Hepatic stellate cell (primary cell): ENCODE data around the gene GAD1.

Experiments
- DNase-seq: peaks from one replicate; pipeline ENCODE4 v3.0.0; 2011; ENCODE audit warnings: low spot score

GAD1 gene

DNA sequence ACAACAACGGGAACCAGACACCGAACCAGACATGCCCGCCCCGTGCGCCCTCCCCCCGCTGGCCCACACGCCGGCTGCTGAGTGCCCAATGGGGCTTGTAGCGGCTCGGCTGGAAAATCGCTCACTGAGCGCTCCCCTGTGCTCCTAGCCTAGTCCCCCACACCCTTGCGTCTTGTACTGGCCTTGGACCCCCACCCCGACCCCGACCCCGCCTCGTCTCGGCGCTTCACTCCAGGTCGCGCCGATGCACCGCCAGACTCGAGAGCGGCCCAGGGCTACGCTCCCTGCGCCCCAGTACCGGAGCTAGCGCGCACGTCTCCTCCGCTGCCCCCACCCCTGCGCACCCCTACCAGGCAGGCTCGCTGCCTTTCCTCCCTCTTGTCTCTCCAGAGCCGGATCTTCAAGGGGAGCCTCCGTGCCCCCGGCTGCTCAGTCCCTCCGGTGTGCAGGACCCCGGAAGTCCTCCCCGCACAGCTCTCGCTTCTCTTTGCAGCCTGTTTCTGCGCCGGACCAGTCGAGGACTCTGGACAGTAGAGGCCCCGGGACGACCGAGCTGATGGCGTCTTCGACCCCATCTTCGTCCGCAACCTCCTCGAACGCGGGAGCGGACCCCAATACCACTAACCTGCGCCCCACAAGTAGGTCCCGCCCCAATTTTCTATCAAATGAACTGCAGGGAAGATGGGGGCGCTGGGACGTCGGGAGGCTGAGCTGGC is 1.5 kb downstream of the GAD1 start:
- no peak for DNase-seq

DNA sequence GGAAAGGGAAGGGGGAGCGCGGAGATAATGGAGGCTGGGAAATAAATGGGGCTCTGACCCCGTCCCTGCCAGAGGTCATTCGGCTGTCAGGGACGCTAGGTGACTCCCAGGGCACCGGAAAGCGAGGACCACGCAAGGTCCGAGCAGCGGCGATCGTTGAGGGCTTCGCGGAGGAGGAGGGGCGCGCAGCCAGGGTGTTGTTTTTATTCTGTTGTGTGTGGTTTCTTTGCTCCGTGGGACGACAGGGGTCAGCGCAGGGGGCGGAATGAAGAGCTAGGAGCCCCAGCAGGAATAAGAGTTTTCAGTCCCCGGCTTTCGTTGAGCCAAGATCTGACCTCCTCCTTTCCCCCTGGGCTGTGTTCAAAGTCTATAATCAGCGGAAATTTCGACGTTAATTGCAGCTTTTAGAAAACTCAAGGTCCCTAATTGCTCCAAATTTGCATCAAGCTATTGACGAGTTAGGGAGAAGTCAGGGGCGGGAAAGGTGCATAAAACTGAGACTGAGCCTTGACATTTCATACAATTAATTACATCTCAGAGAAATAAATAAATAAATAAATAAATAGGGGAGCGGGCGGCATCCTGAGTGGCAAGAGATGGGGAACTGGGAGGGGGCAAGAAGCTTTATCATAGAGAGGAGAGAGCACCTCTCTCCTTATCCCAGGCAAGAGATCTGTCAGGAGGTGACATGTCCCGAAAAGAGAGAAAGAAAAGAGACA is 2.2 kb downstream of the GAD1 start:
- DNase-seq, result no peak

DNA sequence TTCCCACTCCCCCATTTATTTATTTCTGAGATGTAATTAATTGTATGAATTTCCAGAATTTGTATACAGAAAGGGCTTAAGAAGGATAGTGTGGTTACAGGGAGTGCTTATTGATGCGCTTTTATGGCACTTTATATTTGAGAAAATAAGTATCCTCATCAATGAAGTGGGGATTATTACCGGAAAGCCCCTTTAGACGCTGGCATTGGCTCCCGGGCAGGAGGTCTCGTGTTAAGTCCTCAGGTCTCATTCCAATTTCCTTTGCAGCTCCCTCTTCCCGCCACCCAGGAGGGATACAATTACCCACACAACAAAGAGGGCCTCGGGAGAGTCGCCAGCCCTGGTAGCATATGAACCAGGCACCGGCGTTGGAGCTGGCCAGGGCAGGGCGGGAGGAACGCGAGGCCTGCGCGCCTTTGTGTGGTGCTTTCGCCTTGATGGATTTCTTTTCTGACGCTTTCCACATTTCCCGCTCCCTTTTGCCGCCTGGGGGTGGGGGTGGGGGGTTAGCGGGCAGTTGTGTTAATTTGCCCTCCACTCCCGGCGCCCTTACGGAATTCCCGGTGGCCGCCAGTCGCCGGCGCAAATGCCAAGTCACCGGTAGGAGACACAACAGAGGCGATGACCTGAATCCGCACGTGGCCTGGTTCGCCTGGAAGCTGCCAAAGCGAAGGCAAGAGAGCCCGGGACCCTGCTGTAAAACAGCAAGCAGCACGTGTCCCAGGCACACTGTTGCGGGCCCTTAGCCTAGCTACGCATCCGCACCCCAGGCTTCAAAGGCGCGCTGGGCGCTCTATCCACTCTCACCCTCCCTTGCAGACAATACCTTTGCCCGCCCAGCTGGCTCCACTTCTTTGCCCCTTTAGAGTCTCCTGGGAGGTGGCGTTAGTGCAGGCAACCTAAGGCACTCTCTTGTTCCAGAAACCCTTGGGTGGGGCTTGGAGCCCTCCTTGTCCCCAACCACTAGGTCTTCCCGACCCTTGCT is 3.3 kb downstream of the GAD1 start:
- DNase-seq, result no peak

DNA sequence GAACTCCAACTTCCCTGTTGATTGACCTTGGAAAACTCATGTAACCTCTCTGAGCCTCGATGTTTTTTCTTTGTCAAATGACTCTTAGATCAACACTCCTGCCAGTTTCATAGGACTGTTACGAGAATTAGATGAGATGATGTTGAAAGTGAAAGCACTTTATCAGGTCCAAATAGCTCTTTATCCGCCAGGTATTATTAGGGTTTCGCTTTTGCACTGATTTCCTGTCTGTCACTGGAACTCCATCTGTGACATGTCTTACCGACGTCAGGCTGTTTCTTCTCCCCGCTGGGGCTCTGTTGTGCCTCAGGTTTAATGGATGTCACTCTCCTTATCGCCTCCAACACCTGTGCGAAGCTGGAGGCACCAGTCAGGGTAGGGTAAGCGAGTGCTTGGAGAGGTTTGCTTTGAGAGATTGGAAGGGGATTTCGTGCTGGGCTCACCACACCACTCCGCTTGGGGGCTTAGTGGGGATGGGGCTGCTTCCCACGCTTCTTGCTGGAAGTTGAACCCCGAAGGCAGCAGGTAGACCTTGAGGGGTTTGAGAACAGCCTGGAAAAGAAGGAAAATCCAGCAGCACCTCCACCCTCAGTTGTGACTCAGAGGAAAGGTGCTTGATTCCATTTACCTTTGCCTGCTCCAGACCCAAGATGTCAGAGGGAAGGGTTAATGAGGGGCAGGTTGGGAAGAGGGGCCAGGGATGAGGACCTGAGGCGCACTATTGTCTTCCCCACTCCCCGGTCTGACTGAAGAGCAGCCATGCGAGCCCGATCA is 4.3 kb downstream of the GAD1 start:
- no peak for DNase-seq

DNA sequence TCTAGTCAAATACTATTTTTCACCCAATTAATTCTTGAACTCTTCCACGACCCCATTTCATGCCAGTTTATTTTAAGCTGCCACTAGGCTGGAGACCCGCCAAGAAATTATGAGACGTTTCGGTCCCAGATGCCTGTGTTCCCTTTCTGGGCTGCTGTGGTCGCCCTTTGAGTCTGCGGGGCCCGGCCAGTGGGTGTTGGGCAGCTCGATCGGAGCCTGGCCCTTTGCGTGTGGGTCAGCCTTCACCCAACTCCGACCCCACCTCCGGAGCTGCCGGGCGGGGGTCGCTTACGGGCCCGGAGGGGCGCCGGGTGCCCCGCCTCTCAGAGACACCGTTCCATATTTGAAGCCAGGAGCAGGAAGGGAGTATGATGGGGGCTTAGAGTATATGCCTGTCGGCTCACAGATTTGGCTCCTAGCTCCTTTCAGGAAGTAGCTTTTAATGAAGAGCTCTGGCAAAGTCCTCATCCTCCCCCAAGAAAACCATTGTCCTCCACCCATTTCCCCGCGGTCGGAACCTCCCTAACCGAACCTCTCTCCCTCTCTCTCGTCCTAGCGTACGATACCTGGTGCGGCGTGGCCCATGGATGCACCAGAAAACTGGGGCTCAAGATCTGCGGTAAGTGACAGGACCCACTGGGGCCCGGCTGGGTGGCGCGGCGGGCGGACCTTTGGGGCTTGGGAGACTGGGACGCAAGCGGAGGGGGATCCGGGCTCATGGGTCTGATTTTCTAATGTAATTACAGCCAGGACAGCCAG is 5.0 kb downstream of the GAD1 start:
- no peak for DNase-seq

DNA sequence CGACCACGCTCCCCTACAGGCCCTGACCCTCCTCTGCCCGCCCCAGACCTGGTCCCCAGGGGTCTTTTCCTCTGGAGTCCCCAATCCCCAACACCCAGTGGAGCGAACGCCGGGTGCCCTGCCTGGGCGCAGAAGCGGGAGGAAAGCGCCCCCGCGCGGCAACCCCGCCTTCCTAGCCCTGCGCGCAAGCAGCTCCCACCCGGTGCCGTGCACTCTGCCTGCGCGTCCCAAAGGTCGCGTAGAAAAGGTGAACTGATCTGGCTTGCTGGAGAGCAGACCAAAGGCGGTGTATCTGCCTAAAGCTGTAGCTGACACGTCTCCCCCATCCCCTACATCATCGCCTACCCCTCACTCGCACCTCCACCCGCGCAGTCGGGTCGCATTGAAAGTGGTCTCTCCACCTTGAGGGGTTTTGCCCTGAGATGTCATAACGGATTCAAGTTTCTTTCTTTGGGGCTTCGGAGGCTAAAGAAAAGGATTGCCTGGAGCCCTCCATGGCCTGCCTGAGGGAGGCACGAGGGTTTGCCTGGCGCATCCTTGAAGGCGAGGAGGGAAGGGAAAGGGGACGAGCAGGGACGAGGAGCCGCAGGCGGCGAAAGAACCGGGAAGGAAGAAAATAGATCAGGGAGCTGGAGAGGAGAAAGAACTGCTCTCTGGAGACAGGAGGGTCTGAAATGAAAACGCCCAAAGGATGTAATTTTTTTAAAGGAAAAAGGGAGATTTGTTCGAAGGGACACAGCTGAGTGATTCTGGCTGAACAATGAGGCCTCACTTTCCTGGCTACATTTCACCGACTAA is 5.8 kb downstream of the GAD1 start:
- DNase-seq, result no peak

DNA sequence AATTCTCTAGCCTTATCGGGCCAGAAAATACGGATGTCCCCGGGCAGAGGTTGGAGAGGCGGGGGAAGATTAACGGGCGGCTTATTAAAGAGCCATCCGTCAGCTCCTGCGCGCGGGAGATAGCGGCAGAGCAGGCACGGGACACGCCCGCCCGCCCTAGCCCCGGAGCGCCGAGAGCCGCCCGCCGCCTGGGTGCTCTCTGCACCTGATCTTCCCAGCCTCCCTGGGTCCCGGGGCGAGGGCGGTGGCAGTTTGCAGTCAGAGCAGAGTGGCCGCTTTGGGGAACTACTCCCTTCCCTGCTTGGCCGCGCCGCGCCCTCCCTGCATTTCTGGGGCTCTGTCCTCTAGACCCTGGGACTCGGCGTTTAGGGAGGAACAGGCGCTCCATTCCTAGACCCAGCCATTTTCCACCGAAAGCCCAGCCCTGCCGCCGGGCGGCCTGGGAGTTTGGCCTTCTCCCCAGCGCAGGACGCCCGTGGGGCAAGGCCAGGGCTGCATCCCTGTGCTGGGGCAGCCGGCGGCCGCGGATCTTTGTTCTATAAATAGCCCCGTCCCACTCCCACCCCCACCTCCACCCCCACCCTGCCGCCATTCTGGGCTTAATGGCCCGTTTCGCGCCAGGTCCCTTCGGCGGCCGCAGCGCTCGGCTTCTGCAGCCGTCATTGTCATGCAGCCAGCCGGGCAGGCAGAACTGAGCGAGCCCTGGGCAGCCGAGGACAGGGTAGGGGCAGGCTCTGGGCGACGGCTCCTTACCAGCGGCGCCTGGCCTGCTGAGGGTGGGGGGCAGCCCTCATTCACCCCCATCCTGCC is 6.6 kb downstream of the GAD1 start:
- no peak for DNase-seq

DNA sequence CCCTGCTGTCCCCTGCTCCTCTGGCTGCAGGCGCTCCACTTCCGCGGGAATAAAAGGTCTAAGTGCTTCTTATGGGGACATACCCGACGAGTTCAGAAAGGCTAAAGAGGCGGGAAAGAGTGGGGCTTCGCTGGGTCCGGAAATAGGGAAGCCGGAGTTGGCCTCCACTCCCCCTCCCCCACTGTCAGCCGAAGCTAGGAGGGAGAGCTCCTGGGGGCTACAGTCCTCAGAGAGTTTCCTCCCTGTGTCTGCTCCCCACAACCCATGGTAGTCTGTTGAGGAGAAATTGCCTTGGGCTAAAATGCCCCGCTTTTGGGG is 7.2 kb downstream of the GAD1 start:
- no peak for DNase-seq

DNA sequence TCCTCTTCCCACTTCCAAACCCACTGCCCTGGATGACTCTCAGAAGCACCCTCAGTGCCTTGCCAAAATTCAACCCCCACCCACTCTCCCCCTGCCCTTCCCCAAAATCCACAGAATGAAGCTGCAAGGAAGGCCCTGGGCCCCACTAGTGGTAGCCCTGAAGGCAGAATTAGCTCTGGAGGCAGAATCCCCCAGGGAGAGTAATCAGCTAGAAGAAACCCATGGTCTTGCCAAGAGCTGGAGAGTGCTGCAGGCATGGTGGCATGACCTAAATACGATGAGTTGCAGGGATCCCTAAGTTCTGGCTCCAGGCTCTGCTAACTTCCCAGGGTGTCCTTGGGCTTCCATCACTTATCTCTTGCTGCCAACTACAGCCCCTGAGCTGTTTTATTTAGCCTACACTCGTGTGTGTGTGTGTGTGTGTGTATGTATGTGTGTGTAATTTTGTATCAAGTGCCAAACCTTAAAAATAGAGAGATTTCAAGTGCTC is 7.9 kb downstream of the GAD1 start:
- DNase-seq, result no peak

DNA sequence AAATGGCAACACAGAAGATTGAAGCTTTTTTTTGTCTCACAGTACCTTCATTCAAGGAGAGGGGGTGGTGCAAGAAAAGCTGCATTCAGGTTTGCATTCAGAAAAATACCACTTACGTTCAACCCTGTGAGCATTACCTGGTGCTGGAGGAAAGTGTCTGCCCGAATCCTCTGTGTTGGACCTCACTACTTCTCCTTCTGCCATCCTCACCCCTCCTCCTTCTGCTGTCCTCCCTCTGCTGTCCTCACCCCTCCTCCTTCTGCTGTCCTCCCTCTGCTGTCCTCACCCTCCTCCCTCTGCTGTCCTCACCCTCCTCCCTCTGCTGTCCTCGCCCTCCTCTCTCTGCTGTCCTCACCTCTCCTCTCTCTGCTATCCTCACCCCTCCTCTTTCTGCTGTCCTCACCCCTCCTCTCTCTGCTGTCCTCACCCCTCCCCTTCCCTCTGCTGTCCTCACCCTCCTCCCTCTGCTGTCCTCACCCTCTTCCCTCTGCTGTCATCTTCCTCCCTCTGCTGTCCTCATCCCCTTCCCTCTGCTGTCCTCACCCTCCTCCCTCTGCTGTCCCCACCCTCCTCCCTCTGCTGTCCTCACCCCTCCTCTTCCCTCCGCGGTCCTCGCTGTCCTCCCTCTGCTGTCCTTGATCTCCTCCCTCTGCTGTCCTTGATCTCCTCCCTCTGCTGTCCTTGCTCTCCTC is 11.3 kb downstream of the GAD1 start:
- DNase-seq, result no peak

DNA sequence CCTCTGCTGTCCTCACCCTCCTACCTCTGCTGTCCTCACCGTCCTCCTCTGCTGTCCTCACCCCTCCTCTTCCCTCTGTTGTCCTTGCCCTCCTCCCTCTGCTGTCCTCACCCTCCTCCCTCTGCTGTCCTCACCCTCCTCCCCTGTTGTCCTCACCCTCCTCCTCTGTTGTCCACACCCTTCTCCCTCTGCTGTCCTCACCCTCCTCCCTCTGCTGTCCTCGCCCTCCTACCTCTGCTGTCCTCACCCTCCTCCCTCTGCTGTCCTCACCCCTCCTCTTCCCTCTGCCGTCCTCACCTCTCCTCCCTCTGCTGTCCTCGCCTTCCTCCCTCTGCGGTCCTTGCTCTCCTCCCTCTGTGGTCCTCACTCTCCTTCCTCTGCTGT is 11.8 kb downstream of the GAD1 start:
- no peak for DNase-seq

DNA sequence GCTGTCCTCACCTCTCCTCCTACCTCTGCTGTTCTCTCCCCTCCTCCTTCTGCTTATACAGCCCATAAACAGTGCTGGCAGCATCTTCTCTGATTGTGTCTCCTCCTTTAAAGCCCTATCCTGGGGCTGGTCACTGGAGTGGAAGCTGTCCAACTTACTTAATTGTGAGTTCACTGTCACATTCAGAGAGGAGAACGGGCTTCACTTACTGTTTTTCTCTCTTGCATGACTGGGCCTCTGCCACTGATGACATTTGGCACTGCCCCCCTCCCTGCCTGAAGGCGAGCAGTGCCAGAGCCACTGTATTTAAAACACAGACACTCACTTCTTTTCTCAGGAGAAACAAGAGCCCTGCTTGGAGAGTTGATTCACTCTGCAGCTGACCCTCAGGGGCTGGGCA is 12.3 kb downstream of the GAD1 start:
- DNase-seq, result no peak

DNA sequence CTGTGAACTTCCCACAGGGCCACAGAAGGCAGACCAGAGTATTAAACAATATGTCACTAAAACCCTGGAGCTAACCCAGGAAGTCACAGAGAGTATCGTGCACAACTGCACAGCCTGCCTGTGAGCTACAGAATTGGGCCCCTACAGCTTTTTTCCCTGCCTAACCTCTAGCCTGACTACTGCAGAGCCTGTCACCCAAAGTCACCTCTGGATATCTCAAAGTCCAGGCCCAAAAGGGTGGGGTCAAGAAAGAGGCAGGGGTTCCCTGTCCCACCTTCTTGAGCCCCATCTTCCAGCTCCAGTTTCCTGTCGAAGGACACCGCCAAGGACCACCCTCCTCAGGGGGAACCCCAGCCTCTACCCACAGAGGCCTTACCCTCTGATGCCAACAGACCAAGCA is 13.5 kb downstream of the GAD1 start:
- no peak for DNase-seq

DNA sequence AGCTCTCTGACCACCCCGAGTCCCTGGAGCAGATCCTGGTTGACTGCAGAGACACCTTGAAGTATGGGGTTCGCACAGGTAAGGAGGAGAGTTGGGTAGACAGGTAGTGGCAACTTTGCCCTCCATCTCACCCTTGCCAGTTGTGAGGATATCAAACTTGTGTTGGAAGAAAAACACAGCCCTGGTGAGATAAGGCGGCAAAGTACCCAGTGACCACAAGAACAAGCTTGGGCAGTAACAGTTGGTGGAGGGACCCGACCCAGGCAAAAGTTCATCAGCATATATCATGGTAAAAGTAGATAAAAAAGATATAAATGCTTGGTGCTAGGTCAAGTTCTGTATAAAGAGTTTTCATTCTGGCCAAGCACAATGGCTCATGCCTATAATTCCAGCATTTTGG is 14.4 kb downstream of the GAD1 start:
- DNase-seq, result no peak

DNA sequence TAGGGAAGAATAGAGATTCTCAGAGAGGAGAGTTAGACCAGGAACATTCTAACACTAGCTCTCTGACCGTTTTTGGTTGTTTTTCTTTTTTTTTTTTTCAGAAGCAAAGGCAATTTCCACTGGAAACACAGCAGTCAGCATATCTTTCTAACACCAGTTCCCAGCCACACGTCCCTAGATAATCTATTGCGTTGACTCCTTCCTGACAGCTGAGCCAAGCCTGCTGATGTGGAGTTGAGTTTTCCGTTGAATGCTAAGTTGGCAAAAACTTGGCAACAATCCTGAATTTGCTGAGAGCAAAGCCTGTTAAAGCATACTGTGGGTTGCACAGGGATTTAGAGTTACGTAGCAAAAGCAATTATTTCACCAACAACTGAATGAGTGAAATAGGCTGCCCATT is 19.3 kb downstream of the GAD1 start:
- no peak for DNase-seq

DNA sequence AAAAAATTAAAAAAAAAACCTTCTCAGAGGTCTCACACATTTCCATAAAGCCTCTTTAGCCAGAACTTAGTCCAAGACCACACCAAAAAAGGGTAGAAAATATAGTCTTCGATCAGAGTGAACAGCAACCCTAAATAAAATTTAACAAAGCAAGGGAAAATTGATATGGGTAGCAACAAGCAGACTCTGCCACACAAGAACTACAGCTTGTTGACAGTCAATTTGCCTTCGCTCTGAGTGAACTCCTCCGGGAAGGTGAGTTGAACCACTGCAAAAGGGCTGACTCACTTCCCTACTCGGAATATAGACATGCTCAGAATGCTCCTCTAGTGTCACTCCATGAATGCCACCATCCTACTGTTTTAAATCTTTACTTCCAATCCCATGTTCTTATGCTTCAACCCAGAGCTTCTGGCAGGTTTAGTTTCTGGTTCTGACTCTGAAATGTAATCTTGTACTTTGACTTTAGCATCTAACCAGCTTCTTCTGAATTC is 24.1 kb downstream of the GAD1 start:
- no peak for DNase-seq

DNA sequence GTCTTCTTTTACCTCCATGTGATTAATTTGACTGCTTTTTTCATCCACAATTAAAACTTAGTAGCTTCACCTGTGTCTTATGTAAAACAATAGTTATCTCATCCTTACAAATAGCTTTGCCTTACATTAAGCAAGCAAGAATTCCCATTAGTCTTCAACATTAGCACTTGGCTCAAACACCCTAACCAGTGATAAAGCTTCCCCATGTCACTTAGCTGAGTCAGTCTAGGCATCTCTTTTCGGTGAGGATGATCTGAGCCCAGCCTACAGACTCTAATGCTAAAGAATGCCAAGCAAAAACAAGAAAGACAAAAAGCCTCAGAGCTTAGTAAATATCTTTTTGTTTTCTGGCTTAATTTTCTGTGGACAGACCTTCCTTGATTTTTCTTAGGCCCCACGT is 26.1 kb downstream of the GAD1 start:
- no peak for DNase-seq

DNA sequence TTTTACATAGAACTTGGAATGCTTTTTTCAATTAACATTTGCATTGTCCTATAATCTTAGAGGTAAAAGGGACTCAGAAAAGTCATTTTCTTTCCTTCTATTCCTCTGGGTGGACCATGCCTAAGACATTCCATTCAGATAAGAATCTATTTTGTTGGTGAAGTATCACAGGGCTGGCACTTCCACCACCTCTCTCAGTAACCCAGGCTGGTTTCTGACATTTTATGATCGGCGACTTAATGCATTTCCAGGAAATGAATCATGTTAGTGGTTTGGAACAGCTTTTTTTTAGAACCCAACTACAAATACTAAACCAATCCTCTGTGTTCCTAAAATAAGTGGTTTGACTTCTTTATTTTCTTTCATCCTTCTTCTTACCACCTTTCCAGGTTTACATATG is 27.0 kb downstream of the GAD1 start:
- no peak for DNase-seq

DNA sequence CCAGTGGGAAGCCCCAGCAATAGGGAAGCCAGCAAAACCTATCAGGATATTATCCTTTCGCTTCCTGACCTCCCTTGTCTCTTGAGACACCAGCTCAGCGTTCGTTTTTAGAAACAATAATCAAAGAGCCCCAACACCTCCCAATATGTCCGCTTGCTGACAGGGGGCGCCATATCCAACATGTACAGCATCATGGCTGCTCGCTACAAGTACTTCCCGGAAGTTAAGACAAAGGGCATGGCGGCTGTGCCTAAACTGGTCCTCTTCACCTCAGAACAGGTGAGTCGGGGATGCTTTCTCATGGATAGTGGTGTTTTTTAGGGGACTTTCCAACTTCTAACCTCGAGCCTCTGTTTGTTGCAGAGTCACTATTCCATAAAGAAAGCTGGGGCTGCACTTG is 28.7 kb downstream of the GAD1 start:
- DNase-seq, result no peak
